ENCODE data around the gene SLMAP.

GRCh38 chr3:57952208-57952631 lies 196.1 kb downstream of the SLMAP start:
- peak in 1 of 3 donors; percentile 7 for TF ChIP-seq POLR2AphosphoS5 (IDR thresholded peaks at IDR 0.05)
- TF ChIP-seq, protein P1, sequence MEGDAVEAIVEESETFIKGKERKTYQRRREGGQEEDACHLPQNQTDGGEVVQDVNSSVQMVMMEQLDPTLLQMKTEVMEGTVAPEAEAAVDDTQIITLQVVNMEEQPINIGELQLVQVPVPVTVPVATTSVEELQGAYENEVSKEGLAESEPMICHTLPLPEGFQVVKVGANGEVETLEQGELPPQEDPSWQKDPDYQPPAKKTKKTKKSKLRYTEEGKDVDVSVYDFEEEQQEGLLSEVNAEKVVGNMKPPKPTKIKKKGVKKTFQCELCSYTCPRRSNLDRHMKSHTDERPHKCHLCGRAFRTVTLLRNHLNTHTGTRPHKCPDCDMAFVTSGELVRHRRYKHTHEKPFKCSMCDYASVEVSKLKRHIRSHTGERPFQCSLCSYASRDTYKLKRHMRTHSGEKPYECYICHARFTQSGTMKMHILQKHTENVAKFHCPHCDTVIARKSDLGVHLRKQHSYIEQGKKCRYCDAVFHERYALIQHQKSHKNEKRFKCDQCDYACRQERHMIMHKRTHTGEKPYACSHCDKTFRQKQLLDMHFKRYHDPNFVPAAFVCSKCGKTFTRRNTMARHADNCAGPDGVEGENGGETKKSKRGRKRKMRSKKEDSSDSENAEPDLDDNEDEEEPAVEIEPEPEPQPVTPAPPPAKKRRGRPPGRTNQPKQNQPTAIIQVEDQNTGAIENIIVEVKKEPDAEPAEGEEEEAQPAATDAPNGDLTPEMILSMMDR (IDR thresholded peaks at IDR 0.05): no peak
- no peak for TF ChIP-seq POLR2A (IDR thresholded peaks at IDR 0.05)

Data from breast epithelium (tissue), 3 donors.